GM23338 (cell line): ENCODE data around the gene TMBIM6. TPM values are rescaled to one million over a fixed set of nuclear protein-coding genes. Genes with fewer than 3 reads are reported as not detected.

Source experiments
- EZH2phosphoT487 ChIP-seq: fragments of 200-600 bp; sonication (generic); IDR thresholded peaks from one replicate; pipeline ENCODE4 v1.8.1; 2018; ENCODE audit warnings: antibody characterized with exemption; ENCODE audit not compliant: unreplicated experiment
- JUNB ChIP-seq: IDR thresholded peaks from one replicate; pipeline ENCODE4 v1.6.1; 2016; ENCODE audit warnings: antibody characterized with exemption; ENCODE audit not compliant: unreplicated experiment
- POLR2AphosphoS5 ChIP-seq: IDR thresholded peaks from 2 replicates; pipeline ENCODE4 v1.6.1; 2016; ENCODE audit warnings: antibody characterized with exemption, low read depth
- STAT1 ChIP-seq: IDR thresholded peaks from one replicate; pipeline ENCODE4 v1.6.1; 2016; ENCODE audit warnings: antibody characterized with exemption; ENCODE audit not compliant: unreplicated experiment
- ZNF114 ChIP-seq: fragments of 250-450 bp; sonication (Bioruptor Pico); IDR thresholded peaks from 2 replicates; pipeline ENCODE4 v1.5.0; 2020; ENCODE audit warnings: mild to moderate bottlenecking, moderate library complexity
- polyA plus RNA-seq: library from polyadenylated mRNA; unstranded; fragments of >200 nt; fragmentation: Nextera tagmentation; extraction: Ambion mirVana; gene quantifications from 2 replicates; pipeline ENCODE4 v1.2.1, GENCODE V29; 2016
- total RNA-seq: library from RNA; depleted of rRNA; stranded (reverse); fragments of >200 nt; shearing (Covaris generic); gene quantifications from 2 replicates; pipeline ENCODE4 v1.2.3, GENCODE V29; 2014
- TF ChIP-seq, protein P1 (sequence below): fragments of 250-450 bp; sonication (Bioruptor Pico); IDR thresholded peaks from 2 replicates; pipeline ENCODE4 v1.5.0; 2020; ENCODE audit warnings: mild to moderate bottlenecking, moderate library complexity
- TF ChIP-seq, protein P2 (sequence below), 2 experiments: fragments of 200-600 bp in 1 of 2; sonication (generic) in 1 of 2; conservative IDR thresholded peaks; 2 replicates each; pipeline versions ENCODE4 v1.5.1 to v1.6.1; 2016 to 2017; ENCODE audit warnings: antibody characterized with exemption in 2 of 2, low read depth in 2 of 2, mild to moderate bottlenecking in 2 of 2, moderate library complexity in 1 of 2
- TF ChIP-seq, protein P3 (sequence below): IDR thresholded peaks from one replicate; pipeline ENCODE4 v1.6.1; 2018; ENCODE audit warnings: antibody characterized with exemption; ENCODE audit not compliant: unreplicated experiment

TMBIM6 gene
- total and polyA plus RNA-seq, 2 experiments from 2014 or later = 245 to 349 TPM

DNA sequence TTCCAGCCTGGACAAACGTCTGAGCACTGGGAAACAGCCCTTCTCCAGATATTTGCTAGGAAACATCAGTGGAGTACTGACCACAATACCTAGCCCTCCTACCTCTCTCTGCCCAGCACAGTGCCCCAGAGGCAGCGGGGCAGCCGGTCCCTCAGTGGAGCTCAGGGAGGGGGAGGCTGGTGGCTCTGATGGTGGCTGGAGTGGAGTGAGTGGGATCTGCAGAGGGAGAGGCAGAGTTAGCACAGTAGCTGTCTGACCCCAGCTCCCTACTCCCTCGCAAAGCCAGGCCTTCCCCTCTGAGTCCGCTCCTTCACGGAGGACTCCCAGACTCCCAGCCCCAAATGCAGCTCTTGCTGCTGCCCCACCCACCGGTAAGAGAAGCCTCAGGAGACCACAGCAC, 56.9 kb downstream of the TMBIM6 start (continued):
- TF ChIP-seq, protein P1, sequence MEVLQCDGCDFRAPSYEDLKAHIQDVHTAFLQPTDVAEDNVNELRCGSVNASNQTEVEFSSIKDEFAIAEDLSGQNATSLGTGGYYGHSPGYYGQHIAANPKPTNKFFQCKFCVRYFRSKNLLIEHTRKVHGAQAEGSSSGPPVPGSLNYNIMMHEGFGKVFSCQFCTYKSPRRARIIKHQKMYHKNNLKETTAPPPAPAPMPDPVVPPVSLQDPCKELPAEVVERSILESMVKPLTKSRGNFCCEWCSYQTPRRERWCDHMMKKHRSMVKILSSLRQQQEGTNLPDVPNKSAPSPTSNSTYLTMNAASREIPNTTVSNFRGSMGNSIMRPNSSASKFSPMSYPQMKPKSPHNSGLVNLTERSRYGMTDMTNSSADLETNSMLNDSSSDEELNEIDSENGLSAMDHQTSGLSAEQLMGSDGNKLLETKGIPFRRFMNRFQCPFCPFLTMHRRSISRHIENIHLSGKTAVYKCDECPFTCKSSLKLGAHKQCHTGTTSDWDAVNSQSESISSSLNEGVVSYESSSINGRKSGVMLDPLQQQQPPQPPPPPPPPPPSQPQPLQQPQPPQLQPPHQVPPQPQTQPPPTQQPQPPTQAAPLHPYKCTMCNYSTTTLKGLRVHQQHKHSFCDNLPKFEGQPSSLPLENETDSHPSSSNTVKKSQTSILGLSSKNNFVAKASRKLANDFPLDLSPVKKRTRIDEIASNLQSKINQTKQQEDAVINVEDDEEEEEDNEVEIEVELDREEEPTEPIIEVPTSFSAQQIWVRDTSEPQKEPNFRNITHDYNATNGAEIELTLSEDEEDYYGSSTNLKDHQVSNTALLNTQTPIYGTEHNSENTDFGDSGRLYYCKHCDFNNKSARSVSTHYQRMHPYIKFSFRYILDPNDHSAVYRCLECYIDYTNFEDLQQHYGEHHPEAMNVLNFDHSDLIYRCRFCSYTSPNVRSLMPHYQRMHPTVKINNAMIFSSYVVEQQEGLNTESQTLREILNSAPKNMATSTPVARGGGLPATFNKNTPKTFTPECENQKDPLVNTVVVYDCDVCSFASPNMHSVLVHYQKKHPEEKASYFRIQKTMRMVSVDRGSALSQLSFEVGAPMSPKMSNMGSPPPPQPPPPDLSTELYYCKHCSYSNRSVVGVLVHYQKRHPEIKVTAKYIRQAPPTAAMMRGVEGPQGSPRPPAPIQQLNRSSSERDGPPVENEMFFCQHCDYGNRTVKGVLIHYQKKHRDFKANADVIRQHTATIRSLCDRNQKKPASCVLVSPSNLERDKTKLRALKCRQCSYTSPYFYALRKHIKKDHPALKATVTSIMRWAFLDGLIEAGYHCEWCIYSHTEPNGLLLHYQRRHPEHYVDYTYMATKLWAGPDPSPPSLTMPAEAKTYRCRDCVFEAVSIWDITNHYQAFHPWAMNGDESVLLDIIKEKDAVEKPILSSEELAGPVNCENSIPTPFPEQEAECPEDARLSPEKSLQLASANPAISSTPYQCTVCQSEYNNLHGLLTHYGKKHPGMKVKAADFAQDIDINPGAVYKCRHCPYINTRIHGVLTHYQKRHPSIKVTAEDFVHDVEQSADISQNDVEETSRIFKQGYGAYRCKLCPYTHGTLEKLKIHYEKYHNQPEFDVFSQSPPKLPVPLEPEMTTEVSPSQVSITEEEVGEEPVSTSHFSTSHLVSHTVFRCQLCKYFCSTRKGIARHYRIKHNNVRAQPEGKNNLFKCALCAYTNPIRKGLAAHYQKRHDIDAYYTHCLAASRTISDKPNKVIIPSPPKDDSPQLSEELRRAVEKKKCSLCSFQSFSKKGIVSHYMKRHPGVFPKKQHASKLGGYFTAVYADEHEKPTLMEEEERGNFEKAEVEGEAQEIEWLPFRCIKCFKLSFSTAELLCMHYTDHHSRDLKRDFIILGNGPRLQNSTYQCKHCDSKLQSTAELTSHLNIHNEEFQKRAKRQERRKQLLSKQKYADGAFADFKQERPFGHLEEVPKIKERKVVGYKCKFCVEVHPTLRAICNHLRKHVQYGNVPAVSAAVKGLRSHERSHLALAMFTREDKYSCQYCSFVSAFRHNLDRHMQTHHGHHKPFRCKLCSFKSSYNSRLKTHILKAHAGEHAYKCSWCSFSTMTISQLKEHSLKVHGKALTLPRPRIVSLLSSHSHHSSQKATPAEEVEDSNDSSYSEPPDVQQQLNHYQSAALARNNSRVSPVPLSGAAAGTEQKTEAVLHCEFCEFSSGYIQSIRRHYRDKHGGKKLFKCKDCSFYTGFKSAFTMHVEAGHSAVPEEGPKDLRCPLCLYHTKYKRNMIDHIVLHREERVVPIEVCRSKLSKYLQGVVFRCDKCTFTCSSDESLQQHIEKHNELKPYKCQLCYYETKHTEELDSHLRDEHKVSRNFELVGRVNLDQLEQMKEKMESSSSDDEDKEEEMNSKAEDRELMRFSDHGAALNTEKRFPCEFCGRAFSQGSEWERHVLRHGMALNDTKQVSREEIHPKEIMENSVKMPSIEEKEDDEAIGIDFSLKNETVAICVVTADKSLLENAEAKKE (CRISPR knock-in tag) = no peak
- TF ChIP-seq ZNF114 (CRISPR knock-in tag) (no peak), POLR2AphosphoS5 (no peak), STAT1 (no peak), EZH2phosphoT487 (no peak), JUNB (no peak)
- TF ChIP-seq, protein P2, sequence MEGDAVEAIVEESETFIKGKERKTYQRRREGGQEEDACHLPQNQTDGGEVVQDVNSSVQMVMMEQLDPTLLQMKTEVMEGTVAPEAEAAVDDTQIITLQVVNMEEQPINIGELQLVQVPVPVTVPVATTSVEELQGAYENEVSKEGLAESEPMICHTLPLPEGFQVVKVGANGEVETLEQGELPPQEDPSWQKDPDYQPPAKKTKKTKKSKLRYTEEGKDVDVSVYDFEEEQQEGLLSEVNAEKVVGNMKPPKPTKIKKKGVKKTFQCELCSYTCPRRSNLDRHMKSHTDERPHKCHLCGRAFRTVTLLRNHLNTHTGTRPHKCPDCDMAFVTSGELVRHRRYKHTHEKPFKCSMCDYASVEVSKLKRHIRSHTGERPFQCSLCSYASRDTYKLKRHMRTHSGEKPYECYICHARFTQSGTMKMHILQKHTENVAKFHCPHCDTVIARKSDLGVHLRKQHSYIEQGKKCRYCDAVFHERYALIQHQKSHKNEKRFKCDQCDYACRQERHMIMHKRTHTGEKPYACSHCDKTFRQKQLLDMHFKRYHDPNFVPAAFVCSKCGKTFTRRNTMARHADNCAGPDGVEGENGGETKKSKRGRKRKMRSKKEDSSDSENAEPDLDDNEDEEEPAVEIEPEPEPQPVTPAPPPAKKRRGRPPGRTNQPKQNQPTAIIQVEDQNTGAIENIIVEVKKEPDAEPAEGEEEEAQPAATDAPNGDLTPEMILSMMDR (conservative IDR thresholded peaks at IDR 0.05; ENCODE audit: low read depth in 2 of 2) = no peak
- TF ChIP-seq, protein P3, sequence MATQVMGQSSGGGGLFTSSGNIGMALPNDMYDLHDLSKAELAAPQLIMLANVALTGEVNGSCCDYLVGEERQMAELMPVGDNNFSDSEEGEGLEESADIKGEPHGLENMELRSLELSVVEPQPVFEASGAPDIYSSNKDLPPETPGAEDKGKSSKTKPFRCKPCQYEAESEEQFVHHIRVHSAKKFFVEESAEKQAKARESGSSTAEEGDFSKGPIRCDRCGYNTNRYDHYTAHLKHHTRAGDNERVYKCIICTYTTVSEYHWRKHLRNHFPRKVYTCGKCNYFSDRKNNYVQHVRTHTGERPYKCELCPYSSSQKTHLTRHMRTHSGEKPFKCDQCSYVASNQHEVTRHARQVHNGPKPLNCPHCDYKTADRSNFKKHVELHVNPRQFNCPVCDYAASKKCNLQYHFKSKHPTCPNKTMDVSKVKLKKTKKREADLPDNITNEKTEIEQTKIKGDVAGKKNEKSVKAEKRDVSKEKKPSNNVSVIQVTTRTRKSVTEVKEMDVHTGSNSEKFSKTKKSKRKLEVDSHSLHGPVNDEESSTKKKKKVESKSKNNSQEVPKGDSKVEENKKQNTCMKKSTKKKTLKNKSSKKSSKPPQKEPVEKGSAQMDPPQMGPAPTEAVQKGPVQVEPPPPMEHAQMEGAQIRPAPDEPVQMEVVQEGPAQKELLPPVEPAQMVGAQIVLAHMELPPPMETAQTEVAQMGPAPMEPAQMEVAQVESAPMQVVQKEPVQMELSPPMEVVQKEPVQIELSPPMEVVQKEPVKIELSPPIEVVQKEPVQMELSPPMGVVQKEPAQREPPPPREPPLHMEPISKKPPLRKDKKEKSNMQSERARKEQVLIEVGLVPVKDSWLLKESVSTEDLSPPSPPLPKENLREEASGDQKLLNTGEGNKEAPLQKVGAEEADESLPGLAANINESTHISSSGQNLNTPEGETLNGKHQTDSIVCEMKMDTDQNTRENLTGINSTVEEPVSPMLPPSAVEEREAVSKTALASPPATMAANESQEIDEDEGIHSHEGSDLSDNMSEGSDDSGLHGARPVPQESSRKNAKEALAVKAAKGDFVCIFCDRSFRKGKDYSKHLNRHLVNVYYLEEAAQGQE = no peak
